ENCODE measurements around the gene RNF175.

DNA sequence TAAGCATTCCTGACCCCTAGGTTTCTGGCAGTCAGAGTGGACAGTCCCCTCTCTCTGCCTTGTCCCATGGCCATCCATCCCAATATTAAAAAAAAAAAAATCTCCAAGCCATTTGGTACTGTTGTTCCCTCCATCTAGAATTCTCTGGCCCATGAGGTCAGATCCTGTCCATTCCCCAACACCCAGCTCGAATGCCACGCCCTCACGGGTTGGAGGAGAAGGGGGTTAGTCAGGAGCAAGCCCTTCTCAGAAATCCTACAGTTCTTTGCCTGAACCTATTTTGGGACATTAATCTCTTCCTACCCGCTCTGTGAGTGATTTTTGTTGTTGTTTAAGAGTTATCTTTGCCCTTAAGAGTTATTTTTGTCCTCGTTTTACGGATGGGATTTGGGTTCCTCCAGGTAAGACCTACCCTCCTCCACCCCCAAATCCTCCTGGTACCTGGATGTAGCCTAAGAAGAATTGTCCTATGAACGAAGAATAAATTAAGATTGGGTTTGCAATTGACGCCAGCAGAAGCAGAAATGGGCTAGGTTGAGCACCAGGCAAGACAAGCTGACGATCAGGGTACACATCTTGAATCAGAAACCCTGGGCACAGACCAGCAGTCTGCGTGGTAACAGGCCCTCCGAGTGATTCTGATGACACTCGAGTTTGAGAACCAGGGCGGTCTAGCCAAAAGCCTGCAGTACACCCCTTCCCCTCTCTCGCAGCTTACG, 977 bp downstream of the RNF175 start:
- TF ChIP-seq EZH2 (IDR thresholded peaks at IDR 0.05; ENCODE audit: low read depth) = no peak
- TF ChIP-seq, protein P1, sequence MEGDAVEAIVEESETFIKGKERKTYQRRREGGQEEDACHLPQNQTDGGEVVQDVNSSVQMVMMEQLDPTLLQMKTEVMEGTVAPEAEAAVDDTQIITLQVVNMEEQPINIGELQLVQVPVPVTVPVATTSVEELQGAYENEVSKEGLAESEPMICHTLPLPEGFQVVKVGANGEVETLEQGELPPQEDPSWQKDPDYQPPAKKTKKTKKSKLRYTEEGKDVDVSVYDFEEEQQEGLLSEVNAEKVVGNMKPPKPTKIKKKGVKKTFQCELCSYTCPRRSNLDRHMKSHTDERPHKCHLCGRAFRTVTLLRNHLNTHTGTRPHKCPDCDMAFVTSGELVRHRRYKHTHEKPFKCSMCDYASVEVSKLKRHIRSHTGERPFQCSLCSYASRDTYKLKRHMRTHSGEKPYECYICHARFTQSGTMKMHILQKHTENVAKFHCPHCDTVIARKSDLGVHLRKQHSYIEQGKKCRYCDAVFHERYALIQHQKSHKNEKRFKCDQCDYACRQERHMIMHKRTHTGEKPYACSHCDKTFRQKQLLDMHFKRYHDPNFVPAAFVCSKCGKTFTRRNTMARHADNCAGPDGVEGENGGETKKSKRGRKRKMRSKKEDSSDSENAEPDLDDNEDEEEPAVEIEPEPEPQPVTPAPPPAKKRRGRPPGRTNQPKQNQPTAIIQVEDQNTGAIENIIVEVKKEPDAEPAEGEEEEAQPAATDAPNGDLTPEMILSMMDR (conservative IDR thresholded peaks at IDR 0.05) = no peak
